ACC112 (cell line): Measurements from ENCODE around the gene TSPEAR.
A peak's percentile ranks its signal among the peaks of the same experiment; 100 is the strongest.

Source experiments
- H2AFZ ChIP-seq: fragments of 200-600 bp; sonication (generic); one replicate; pipeline ENCODE4 v1.6.0; 2017; ENCODE audit warnings: antibody characterized with exemption, low read length; ENCODE audit not compliant: unreplicated experiment
- H3K27ac ChIP-seq: fragments of 200-600 bp; sonication (generic); 2 replicates; pipeline ENCODE4 v1.5.1; 2014; ENCODE audit warnings: low read depth, mild to moderate bottlenecking, antibody characterized with exemption, low read length, moderate library complexity
- H3K27me3 ChIP-seq: fragments of 200-600 bp; sonication (generic); 2 replicates; pipeline ENCODE4 v1.6.1; 2014; ENCODE audit warnings: mild to moderate bottlenecking, antibody characterized with exemption, low read length, moderate library complexity, mixed read lengths; ENCODE audit not compliant: insufficient read depth
- H3K36me3 ChIP-seq: fragments of 200-600 bp; sonication (generic); 2 replicates; pipeline ENCODE4 v1.6.1; 2016; ENCODE audit warnings: mild to moderate bottlenecking, antibody characterized with exemption, low read length, moderate library complexity, mixed read lengths; ENCODE audit not compliant: insufficient read depth
- H3K4me1 ChIP-seq: fragments of 200-600 bp; sonication (generic); one replicate; pipeline ENCODE4 v1.6.1; 2016; ENCODE audit warnings: low read length, mixed read lengths; ENCODE audit not compliant: insufficient read depth, unreplicated experiment, control insufficient read depth
- H3K4me3 ChIP-seq: fragments of 200-600 bp; sonication (generic); 2 replicates; pipeline ENCODE4 v1.5.1; 2014; ENCODE audit warnings: mild to moderate bottlenecking, low read depth, low read length
- H3K79me2 ChIP-seq: fragments of 200-600 bp; sonication (generic); one replicate; pipeline ENCODE4 v1.6.0; 2016; ENCODE audit warnings: low read length; ENCODE audit not compliant: control insufficient read depth, unreplicated experiment, insufficient read depth

The TSPEAR gene

GRCh38 chr21:44455524-44456213 lies 255.7 kb downstream of the TSPEAR start:
- H2AFZ ChIP-seq = peak overlapping the region; percentile 68

GRCh38 chr21:44454747-44455523 lies 256.4 kb downstream of the TSPEAR start, which contains the start of gene LRRC3:
LRRC3 (plus strand) TSS chr21:44455510; CDS start chr21:44456645, 1,135 bp downstream.
- Histone ChIP-seq H3K27ac (no peak within 1 kb of the TSS), H2AFZ (peak within 1 kb of the TSS; percentile 68), H3K4me3 (peak within 1 kb of the TSS; percentile 78)

More at GRCh38 chr21:44455524-44456213, 255.7 kb downstream of the TSPEAR start:
- H3K27ac ChIP-seq = no peak overlapping the region
- H3K36me3 ChIP-seq = no peaks in the 10 kb centered on the region
- H3K4me1 ChIP-seq = no peaks in the 10 kb centered on the region
- H3K4me3 ChIP-seq = peak overlapping the region; percentile 78
- no peaks in the 10 kb centered on the region for H3K79me2 ChIP-seq
- H3K27me3 ChIP-seq = peaks cover 30% of the 10 kb centered on the region

GRCh38 chr21:44454058-44454457 lies 257.3 kb downstream of the TSPEAR start:
- Histone ChIP-seq H3K27me3 (peaks cover 46% of the 10 kb centered on the region), H3K79me2 (no peaks in the 10 kb centered on the region), H3K36me3 (no peaks in the 10 kb centered on the region), H3K4me1 (no peaks in the 10 kb centered on the region), H3K27ac (no peak overlapping the region), H2AFZ (no peak overlapping the region), H3K4me3 (no peak overlapping the region)

More at GRCh38 chr21:44454747-44455523, 256.4 kb downstream of the TSPEAR start, which contains the start of gene LRRC3:
- H3K36me3 ChIP-seq = no peaks in the 10 kb centered on the region
- H3K4me1 ChIP-seq = no peaks in the 10 kb centered on the region
- H3K79me2 ChIP-seq = no peaks in the 10 kb centered on the region
- peaks cover 37% of the 10 kb centered on the region for H3K27me3 ChIP-seq

GRCh38 chr21:44453120-44453519 lies 258.3 kb downstream of the TSPEAR start:
- Histone ChIP-seq H3K27me3 (peaks cover 55% of the 10 kb centered on the region), H2AFZ (no peak overlapping the region), H3K27ac (no peak overlapping the region), H3K4me1 (no peaks in the 10 kb centered on the region), H3K4me3 (no peak overlapping the region), H3K36me3 (no peaks in the 10 kb centered on the region), H3K79me2 (no peaks in the 10 kb centered on the region)

- Histone ChIP-seq H3K4me1 (no peaks in the 10 kb centered on the region), H3K27me3 (peaks cover 67% of the 10 kb centered on the region)
Measured at GRCh38 chr21:44450999-44451398, 260.4 kb downstream of the TSPEAR start.

GRCh38 chr21:44450402-44450801 lies 261.0 kb downstream of the TSPEAR start:
- Histone ChIP-seq H3K27ac (no peak overlapping the region), H3K4me3 (no peak overlapping the region), H3K27me3 (peaks cover 64% of the 10 kb centered on the region), H3K4me1 (no peaks in the 10 kb centered on the region), H2AFZ (no peak overlapping the region), H3K79me2 (no peaks in the 10 kb centered on the region), H3K36me3 (no peaks in the 10 kb centered on the region)

More at GRCh38 chr21:44450999-44451398, 260.4 kb downstream of the TSPEAR start:
- Histone ChIP-seq H3K79me2 (no peaks in the 10 kb centered on the region), H3K4me3 (no peak overlapping the region), H3K27ac (no peak overlapping the region), H3K36me3 (no peaks in the 10 kb centered on the region), H2AFZ (no peak overlapping the region)

GRCh38 chr21:44449473-44450363 lies 261.7 kb downstream of the TSPEAR start:
- Histone ChIP-seq H3K4me1 (no peaks in the 10 kb centered on the region), H3K27ac (no peak overlapping the region), H3K4me3 (no peak overlapping the region), H3K36me3 (no peaks in the 10 kb centered on the region), H2AFZ (no peak overlapping the region), H3K79me2 (no peaks in the 10 kb centered on the region), H3K27me3 (peaks cover 69% of the 10 kb centered on the region)

- Histone ChIP-seq H3K4me3 (no peak overlapping the region), H3K36me3 (no peaks in the 10 kb centered on the region), H3K79me2 (no peaks in the 10 kb centered on the region), H3K4me1 (no peaks in the 10 kb centered on the region), H2AFZ (no peak overlapping the region), H3K27me3 (peaks cover 65% of the 10 kb centered on the region), H3K27ac (no peak overlapping the region)
Measured at GRCh38 chr21:44448651-44449131, 262.7 kb downstream of the TSPEAR start.
